Prostate gland (tissue), 2 donors: ENCODE results near the gene HPS1.

Source experiments
- POLR2A ChIP-seq: fragments of 450-650 bp; IDR thresholded peaks from one replicate; pipeline ENCODE4 v1.6.1; 2016; ENCODE audit warnings: antibody characterized with exemption, mild to moderate bottlenecking
- POLR2AphosphoS5 ChIP-seq: sonication (generic); formaldehyde crosslinking; IDR thresholded peaks from one replicate; pipeline ENCODE4 v1.6.1; 2017; ENCODE audit warnings: antibody characterized with exemption
- TF ChIP-seq, protein P1 (sequence below), 4 experiments: fragments of 200-600 bp in 2 of 4; fragments of 450-650 bp in 2 of 4; sonication (generic) in 2 of 4; IDR thresholded peaks; 1 replicate in 3 of 4; 2 replicates in 1 of 4; pipeline ENCODE4 v1.5.1; 2016 to 2019; ENCODE audit warnings: antibody characterized with exemption in 4 of 4, mild to moderate bottlenecking in 2 of 4, moderate library complexity in 2 of 4

DNA sequence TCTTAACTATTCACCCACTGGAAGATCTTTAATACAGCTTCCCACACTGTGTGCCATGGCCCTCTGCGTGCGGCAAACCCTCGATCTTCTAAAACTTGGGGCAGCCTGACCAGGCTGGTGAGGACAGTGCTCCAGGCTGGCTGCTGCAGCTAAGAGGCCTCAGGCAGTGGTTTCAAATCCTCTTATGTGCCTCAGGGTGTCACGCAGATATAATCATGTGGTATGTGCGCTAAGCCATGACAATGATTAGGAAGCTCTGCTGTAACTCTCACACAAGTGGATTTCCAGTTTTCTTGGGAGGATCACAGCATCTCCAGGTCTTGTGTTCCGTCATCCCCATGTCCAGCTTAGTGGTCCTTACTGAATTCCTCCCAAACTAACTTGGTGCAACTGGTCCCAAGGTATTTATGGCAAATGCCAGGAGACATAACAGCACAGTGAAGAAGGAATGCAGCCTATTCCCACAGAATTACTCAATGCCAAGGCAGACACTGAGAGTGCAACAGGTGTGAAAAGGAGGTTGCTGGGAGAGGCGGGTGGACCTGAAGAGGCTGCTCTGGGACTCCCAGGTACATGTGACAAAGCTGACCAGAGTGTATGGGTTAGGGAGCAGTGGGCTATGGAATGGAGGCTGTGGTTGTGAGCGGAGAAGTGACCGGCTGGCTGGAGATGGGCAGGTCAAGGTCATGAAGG is 2.3 kb downstream of the HPS1 start:
- TF ChIP-seq POLR2A (no peak), POLR2AphosphoS5 (no peak)
- TF ChIP-seq, protein P1, sequence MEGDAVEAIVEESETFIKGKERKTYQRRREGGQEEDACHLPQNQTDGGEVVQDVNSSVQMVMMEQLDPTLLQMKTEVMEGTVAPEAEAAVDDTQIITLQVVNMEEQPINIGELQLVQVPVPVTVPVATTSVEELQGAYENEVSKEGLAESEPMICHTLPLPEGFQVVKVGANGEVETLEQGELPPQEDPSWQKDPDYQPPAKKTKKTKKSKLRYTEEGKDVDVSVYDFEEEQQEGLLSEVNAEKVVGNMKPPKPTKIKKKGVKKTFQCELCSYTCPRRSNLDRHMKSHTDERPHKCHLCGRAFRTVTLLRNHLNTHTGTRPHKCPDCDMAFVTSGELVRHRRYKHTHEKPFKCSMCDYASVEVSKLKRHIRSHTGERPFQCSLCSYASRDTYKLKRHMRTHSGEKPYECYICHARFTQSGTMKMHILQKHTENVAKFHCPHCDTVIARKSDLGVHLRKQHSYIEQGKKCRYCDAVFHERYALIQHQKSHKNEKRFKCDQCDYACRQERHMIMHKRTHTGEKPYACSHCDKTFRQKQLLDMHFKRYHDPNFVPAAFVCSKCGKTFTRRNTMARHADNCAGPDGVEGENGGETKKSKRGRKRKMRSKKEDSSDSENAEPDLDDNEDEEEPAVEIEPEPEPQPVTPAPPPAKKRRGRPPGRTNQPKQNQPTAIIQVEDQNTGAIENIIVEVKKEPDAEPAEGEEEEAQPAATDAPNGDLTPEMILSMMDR (IDR thresholded peaks at IDR 0.05): no peak
